Suprapubic skin (tissue), 4 donors: ENCODE data around the gene LGALS7. TPM values are rescaled to one million over a fixed set of nuclear protein-coding genes. Genes with fewer than 3 reads are reported as not detected.
"Not testable (repeated sequence)": the region's sequence is repeated elsewhere in the genome, so short reads cannot be mapped to it uniquely, and the experiment has no call there.

Source experiments
- DNase-seq, 2 donors: peaks; one replicate each; pipeline ENCODE4 v3.0.0-alpha.2; 2019; ENCODE audit warnings: low spot score in 2 of 2
- H3K27ac ChIP-seq: fragments of 200-600 bp; sonication (generic); one replicate; pipeline ENCODE4 v1.5.1; 2019
- H3K27me3 ChIP-seq: fragments of 200-600 bp; sonication (generic); one replicate; pipeline ENCODE4 v1.5.1; 2019
- H3K36me3 ChIP-seq: fragments of 200-600 bp; sonication (generic); one replicate; pipeline ENCODE4 v1.5.1; 2019
- H3K4me1 ChIP-seq: fragments of 200-600 bp; sonication (generic); one replicate; pipeline ENCODE4 v1.5.1; 2019
- H3K4me3 ChIP-seq: fragments of 200-600 bp; sonication (generic); one replicate; pipeline ENCODE4 v1.5.1; 2019; ENCODE audit warnings: mild to moderate bottlenecking
- H3K9me3 ChIP-seq: fragments of 200-600 bp; sonication (generic); one replicate; pipeline ENCODE4 v1.5.1; 2019
- EP300 ChIP-seq: sonication (generic); formaldehyde crosslinking; IDR thresholded peaks from one replicate; pipeline ENCODE4 v1.6.1; 2017; ENCODE audit warnings: antibody characterized with exemption
- POLR2A ChIP-seq, 2 donors: fragments of 450-650 bp; IDR thresholded peaks; one replicate each; pipeline ENCODE4 v1.6.1; 2017; ENCODE audit warnings: antibody characterized with exemption in 2 of 2, mild to moderate bottlenecking in 2 of 2, moderate library complexity in 2 of 2
- POLR2AphosphoS5 ChIP-seq, 3 donors: sonication (generic); formaldehyde crosslinking; IDR thresholded peaks; one replicate each; pipeline ENCODE4 v1.6.1; 2017; ENCODE audit warnings: antibody characterized with exemption in 3 of 3
- WGBS: methylation state at CpG from one replicate; pipeline ENCODE4 v1.1.5; 2018; 5-methylcytosine and 5-hydroxymethylcytosine counted together
- total RNA-seq, 4 donors: library from RNA; depleted of rRNA; stranded (reverse); fragments of >200 nt; gene quantifications; one replicate each; pipeline ENCODE4 v1.1.0, GENCODE V29; 2016
- TF ChIP-seq, protein P1 (sequence below), 2 donors: fragments of 200-600 bp in 1 of 2; fragments of 450-650 bp in 1 of 2; sonication (generic) in 1 of 2; IDR thresholded peaks; one replicate each; pipeline ENCODE4 v1.5.1; 2016 to 2019; ENCODE audit warnings: antibody characterized with exemption in 2 of 2, mild to moderate bottlenecking in 1 of 2, moderate library complexity in 1 of 2

Gene LGALS7
- total RNA-seq, 4 donors from 2014 or later, result 51.3 to 1,491 (median 446) TPM

DNA sequence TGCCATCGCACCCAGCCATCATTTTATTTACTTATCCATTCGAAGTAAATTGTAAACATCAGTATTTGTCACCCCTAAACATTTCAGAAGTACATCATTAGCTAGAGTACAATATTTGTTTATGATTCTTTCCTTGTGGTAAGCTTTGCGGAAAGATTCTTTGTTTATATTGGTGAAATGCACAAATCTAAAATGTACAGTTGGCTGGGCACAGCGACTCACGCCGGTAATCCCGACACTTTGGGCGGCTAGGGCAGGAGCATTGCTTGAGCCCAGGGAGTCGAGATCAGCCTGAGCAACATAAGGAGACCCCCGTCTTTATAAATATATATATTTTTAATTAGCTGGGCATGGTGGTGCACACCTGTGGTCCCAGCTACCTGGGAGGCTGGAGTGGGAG, 25.8 kb upstream of the LGALS7 start:
- TF ChIP-seq POLR2AphosphoS5 (IDR thresholded peaks at IDR 0.05), result no peak
- TF ChIP-seq, protein P1, sequence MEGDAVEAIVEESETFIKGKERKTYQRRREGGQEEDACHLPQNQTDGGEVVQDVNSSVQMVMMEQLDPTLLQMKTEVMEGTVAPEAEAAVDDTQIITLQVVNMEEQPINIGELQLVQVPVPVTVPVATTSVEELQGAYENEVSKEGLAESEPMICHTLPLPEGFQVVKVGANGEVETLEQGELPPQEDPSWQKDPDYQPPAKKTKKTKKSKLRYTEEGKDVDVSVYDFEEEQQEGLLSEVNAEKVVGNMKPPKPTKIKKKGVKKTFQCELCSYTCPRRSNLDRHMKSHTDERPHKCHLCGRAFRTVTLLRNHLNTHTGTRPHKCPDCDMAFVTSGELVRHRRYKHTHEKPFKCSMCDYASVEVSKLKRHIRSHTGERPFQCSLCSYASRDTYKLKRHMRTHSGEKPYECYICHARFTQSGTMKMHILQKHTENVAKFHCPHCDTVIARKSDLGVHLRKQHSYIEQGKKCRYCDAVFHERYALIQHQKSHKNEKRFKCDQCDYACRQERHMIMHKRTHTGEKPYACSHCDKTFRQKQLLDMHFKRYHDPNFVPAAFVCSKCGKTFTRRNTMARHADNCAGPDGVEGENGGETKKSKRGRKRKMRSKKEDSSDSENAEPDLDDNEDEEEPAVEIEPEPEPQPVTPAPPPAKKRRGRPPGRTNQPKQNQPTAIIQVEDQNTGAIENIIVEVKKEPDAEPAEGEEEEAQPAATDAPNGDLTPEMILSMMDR (IDR thresholded peaks at IDR 0.05), result no peak
- no peak for TF ChIP-seq POLR2A (IDR thresholded peaks at IDR 0.05)
- no peak for TF ChIP-seq EP300
- Histone ChIP-seq H3K9me3 (no peaks in the 10 kb centered on the region), H3K36me3 (no peaks in the 10 kb centered on the region), H3K27ac (no peak overlapping the region), H3K27me3 (no peaks in the 10 kb centered on the region), H3K4me1 (peaks cover 8% of the 10 kb centered on the region), H3K4me3 (no peak overlapping the region)
- DNase-seq, result no peak
- WGBS, result 89% methylated on average over 10 of the region's 10 CpGs

DNA sequence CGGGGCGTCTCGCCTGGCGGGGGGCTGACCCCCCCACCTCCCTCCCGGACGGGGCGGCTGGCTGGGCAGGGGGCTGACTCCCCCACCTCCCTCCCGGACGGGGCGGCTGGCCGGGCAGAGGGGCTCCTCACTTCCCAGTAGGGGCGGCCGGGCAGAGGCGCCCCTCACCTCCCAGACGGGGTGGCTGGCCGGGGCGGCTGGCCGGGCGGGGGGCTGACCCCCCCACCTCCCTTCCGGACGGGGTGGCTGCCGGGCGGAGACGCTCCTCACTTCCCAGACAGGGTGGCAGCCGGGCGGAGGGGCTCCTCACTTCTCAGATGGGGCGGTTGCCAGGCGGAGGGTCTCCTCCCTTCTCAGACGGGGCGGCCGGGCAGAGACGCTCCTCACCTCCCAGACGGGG, 24.5 kb upstream of the LGALS7 start:
- H3K4me1 ChIP-seq, result peaks cover 17% of the 10 kb centered on the region

DNA sequence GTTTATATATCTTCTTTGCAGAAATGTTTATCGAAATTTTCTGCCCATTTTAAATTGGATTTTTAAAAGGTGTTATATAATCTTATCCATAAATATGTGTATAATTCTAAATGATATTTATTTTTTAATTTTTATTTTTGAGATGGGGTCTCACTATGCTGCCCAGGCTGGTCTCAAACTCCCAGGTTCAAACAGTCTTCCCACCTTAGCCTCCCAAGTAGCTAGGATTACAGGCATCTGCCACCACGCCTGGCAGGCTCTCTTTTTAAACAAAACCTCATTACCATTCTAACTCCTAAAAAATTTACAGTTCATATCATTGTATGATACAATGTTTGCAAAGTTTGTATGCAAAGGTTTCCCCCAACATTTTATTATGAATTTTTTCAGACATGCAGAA, 22.8 kb upstream of the LGALS7 start:
- Histone ChIP-seq H3K9me3 (no peaks in the 10 kb centered on the region), H3K36me3 (no peaks in the 10 kb centered on the region), H3K4me3 (no peak overlapping the region), H3K4me1 (peaks cover 24% of the 10 kb centered on the region), H3K27me3 (no peaks in the 10 kb centered on the region), H3K27ac (no peak overlapping the region)
- 80% methylated on average over 2 of the region's 2 CpGs for WGBS
- TF ChIP-seq POLR2A (IDR thresholded peaks at IDR 0.05), result no peak
- TF ChIP-seq, protein P1 (IDR thresholded peaks at IDR 0.05), result no peak
- no peak for TF ChIP-seq EP300
- no peak for TF ChIP-seq POLR2AphosphoS5 (IDR thresholded peaks at IDR 0.05)
- DNase-seq, result no peak

More for the DNA sequence above, 24.5 kb upstream of the LGALS7 start:
- not testable (repeated sequence) for H3K27ac ChIP-seq, H3K4me3 ChIP-seq, DNase-seq, H3K36me3 ChIP-seq, H3K9me3 ChIP-seq, H3K27me3 ChIP-seq
- WGBS, result no CpG with 5 or more reads among the region's 33 CpGs

DNA sequence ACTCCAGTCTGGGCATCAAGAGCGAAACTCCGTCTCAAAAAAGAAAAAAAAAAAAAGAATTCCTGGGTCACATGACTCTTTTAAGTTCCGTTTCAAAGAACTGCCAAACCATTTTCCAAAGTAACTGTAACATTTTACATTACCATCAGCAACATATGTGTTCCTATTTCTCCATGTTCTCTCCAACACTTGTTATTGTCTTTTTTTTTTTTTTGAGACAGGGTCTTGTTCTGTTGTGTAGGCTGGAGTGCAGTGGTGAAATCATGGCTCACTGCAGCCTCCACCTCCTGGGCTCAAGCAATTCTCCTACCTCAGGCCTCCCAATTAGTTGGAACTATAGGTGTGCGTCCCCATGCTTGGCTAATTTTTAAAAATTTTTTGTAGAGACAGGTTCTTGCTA, 22.2 kb upstream of the LGALS7 start:
- H3K27me3 ChIP-seq, result no peaks in the 10 kb centered on the region
- TF ChIP-seq, protein P1 (IDR thresholded peaks at IDR 0.05), result no peak
- no peak for TF ChIP-seq POLR2A (IDR thresholded peaks at IDR 0.05)
- no peak for TF ChIP-seq EP300
- TF ChIP-seq POLR2AphosphoS5 (IDR thresholded peaks at IDR 0.05), result no peak
- H3K4me1 ChIP-seq, result peaks cover 24% of the 10 kb centered on the region
- no peak overlapping the region for H3K27ac ChIP-seq
- H3K36me3 ChIP-seq, result no peaks in the 10 kb centered on the region
- DNase-seq, result no peak
- H3K4me3 ChIP-seq, result no peak overlapping the region
- no peaks in the 10 kb centered on the region for H3K9me3 ChIP-seq
- 91% methylated on average over 4 of the region's 4 CpGs for WGBS

DNA sequence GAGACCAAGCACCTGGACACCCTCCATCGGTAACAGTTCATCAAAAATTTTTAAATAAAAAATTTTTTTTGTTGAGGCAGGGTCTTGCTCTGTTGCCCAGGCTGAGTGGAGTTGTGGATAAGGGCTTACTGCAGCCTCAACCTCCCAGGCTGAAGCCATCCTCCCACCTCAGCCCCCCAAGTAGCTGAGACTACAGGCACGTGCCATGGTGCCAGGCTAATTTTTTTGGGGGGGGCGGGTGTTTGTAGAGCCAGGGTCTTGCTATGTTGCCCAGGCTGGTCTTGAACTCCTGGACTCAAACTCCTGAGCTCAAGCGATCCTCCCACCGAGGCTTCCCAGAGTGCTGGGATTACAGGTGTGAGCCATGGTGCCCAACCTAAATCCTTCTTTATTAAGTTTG, 20.4 kb upstream of the LGALS7 start:
- H3K4me3 ChIP-seq, result no peak overlapping the region
- H3K9me3 ChIP-seq, result no peaks in the 10 kb centered on the region
- 58% methylated on average over 5 of the region's 5 CpGs for WGBS
- H3K36me3 ChIP-seq, result no peaks in the 10 kb centered on the region
- peak overlapping the region; percentile 89 for H3K27ac ChIP-seq
- H3K4me1 ChIP-seq, result peaks cover 16% of the 10 kb centered on the region
- H3K27me3 ChIP-seq, result no peaks in the 10 kb centered on the region
- DNase-seq, result no peak
- no peak for TF ChIP-seq EP300
- TF ChIP-seq, protein P1 (IDR thresholded peaks at IDR 0.05), result no peak
- TF ChIP-seq POLR2AphosphoS5 (IDR thresholded peaks at IDR 0.05), result no peak
- TF ChIP-seq POLR2A (IDR thresholded peaks at IDR 0.05), result no peak

DNA sequence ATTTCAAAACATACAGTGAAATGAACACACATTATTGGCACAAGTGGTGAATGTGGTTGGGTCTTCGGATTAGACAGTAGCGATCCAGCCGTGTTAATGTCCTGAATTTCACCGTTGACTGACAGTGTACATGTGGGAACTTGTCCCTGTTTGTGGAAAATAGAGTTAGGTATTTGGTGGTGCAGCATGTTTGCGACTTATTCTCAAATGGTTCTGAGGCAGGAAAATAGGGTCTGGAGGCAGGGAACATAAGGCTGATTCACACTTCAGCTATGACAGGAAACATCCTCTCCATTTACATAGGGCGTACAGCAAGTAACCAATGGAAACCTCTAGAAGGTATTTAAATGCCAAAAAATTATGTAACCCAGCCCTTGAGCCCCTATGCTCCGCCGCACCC, 19.9 kb upstream of the LGALS7 start:
- H3K27me3 ChIP-seq, result no peaks in the 10 kb centered on the region
- no peak overlapping the region for H3K4me3 ChIP-seq
- peak overlapping the region; percentile 89 for H3K27ac ChIP-seq
- no peak for DNase-seq
- no peaks in the 10 kb centered on the region for H3K36me3 ChIP-seq
- TF ChIP-seq POLR2AphosphoS5 (IDR thresholded peaks at IDR 0.05) (no peak), EP300 (no peak), POLR2A (IDR thresholded peaks at IDR 0.05) (no peak)
- TF ChIP-seq, protein P1 (IDR thresholded peaks at IDR 0.05), result no peak
- H3K9me3 ChIP-seq, result no peaks in the 10 kb centered on the region
- H3K4me1 ChIP-seq, result peaks cover 19% of the 10 kb centered on the region
- 41% methylated on average over 8 of the region's 8 CpGs for WGBS
